GM12872 (cell line): Measurements from ENCODE around the gene GSG1L.

ENCODE experiments used
- CTCF ChIP-seq: IDR thresholded peaks from 3 replicates; pipeline ENCODE4 v1.5.1; 2011; ENCODE audit warnings: low read depth, mild to moderate bottlenecking, low read length, moderate library complexity; ENCODE audit not compliant: insufficient read depth

GSG1L gene

GRCh38 chr16:27966756-27967155, 96.8 kb downstream of the GSG1L start:
- no peak for TF ChIP-seq CTCF

- TF ChIP-seq CTCF, result no peak
Measured at GRCh38 chr16:27965801-27966200, 97.7 kb downstream of the GSG1L start.

- no peak for TF ChIP-seq CTCF
Measured at GRCh38 chr16:27963471-27963965, 100.0 kb downstream of the GSG1L start.

GRCh38 chr16:27962197-27962596, 101.3 kb downstream of the GSG1L start:
- TF ChIP-seq CTCF, result no peak

GRCh38 chr16:27961296-27961620, 102.3 kb downstream of the GSG1L start:
- no peak for TF ChIP-seq CTCF

- TF ChIP-seq CTCF, result no peak
Measured at GRCh38 chr16:27960619-27961295, 102.8 kb downstream of the GSG1L start.

- TF ChIP-seq CTCF, result no peak
Measured at GRCh38 chr16:27959914-27960313, 103.6 kb downstream of the GSG1L start.

GRCh38 chr16:27954191-27954590, 109.3 kb downstream of the GSG1L start:
- no peak for TF ChIP-seq CTCF
